Transverse colon (tissue), 4 donors: Measurements from ENCODE around the gene CLASRP.

Experiments
- CTCF ChIP-seq, 5 experiments: fragments of 200-600 bp in 3 of 5; fragments of 450-650 bp in 2 of 5; sonication (generic) in 3 of 5; IDR thresholded peaks; 1 replicate in 2 of 5; 2 replicates in 3 of 5; pipeline ENCODE4 v1.5.1; 2016 to 2017; ENCODE audit warnings: antibody characterized with exemption in 5 of 5, inconsistent platforms in 3 of 5, mild to moderate bottlenecking in 2 of 5, moderate library complexity in 1 of 5
- EP300 ChIP-seq: sonication (generic); formaldehyde crosslinking; IDR thresholded peaks from one replicate; pipeline ENCODE4 v1.6.1; 2017; ENCODE audit warnings: antibody characterized with exemption, low read depth
- POLR2A ChIP-seq: fragments of 450-650 bp; IDR thresholded peaks from one replicate; pipeline ENCODE4 v1.6.1; 2016; ENCODE audit warnings: antibody characterized with exemption, mild to moderate bottlenecking, moderate library complexity
- POLR2AphosphoS5 ChIP-seq, 3 donors: sonication (generic); formaldehyde crosslinking; IDR thresholded peaks; one replicate each; pipeline ENCODE4 v1.6.1; 2016; ENCODE audit warnings: antibody characterized with exemption in 3 of 3

GRCh38 chr19:45090606-45091005, 51.8 kb downstream of the CLASRP start:
- TF ChIP-seq POLR2A (no peak), EP300 (no peak), CTCF (IDR thresholded peaks at IDR 0.05) (no peak), POLR2AphosphoS5 (IDR thresholded peaks at IDR 0.05) (no peak)
